ENCODE results near the gene CNTNAP4.

The CNTNAP4 gene

GRCh38 chr16:76503091-76503490 is 225.9 kb downstream of the CNTNAP4 start:
- no peak for TF ChIP-seq SIN3A (IDR thresholded peaks at IDR 0.05; ENCODE audit: borderline replicate concordance, insufficient read depth, low read length)
- no peak for TF ChIP-seq POLR2AphosphoS5 (IDR thresholded peaks at IDR 0.05; ENCODE audit: low read depth, low read length)
- TF ChIP-seq TAF1 (IDR thresholded peaks at IDR 0.05; ENCODE audit: borderline replicate concordance, insufficient read depth, low read length) = no peak
- no peak for TF ChIP-seq REST (IDR thresholded peaks at IDR 0.05; ENCODE audit: insufficient read depth in 1 of 2, low read depth in 2 of 2, low read length in 2 of 2)
- TF ChIP-seq FOXP2 (optimal IDR thresholded peaks at IDR 0.05; ENCODE audit: borderline replicate concordance, extremely low read depth, extremely low read length, insufficient read depth) = no peak

DNA sequence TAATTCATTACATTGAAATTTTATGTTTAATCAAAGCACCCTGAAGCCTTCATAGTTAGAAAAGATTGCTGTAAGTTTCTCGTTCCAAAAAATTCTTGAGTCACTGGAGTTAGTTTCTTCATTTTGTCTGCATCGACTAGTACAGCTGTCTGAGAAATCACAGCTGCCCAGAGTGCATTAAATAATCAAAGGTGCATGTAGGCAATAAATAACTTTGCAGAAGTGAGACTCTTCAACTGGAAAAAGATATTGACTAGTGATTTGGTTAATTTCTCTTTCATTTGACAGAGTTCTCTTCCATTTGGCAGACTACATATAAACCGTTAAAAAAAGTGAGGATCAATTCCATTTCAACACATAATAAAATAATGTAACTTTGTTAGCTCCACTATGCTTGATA is 234.0 kb downstream of the CNTNAP4 start:
- TF ChIP-seq TAF1 (IDR thresholded peaks at IDR 0.05; ENCODE audit: borderline replicate concordance, insufficient read depth, low read length) (no peak), POLR2AphosphoS5 (IDR thresholded peaks at IDR 0.05; ENCODE audit: low read depth, low read length) (no peak), SIN3A (IDR thresholded peaks at IDR 0.05; ENCODE audit: borderline replicate concordance, insufficient read depth, low read length) (no peak), FOXP2 (optimal IDR thresholded peaks at IDR 0.05; ENCODE audit: borderline replicate concordance, extremely low read depth, extremely low read length, insufficient read depth) (no peak), REST (IDR thresholded peaks at IDR 0.05; ENCODE audit: insufficient read depth in 1 of 2, low read depth in 2 of 2, low read length in 2 of 2) (no peak)

GRCh38 chr16:76518781-76519180 is 241.6 kb downstream of the CNTNAP4 start:
- TF ChIP-seq TAF1 (IDR thresholded peaks at IDR 0.05; ENCODE audit: borderline replicate concordance, insufficient read depth, low read length) (no peak), FOXP2 (optimal IDR thresholded peaks at IDR 0.05; ENCODE audit: borderline replicate concordance, extremely low read depth, extremely low read length, insufficient read depth) (no peak), REST (IDR thresholded peaks at IDR 0.05; ENCODE audit: insufficient read depth in 1 of 2, low read depth in 2 of 2, low read length in 2 of 2) (no peak), POLR2AphosphoS5 (IDR thresholded peaks at IDR 0.05; ENCODE audit: low read depth, low read length) (no peak)

- TF ChIP-seq REST (IDR thresholded peaks at IDR 0.05; ENCODE audit: insufficient read depth in 1 of 2, low read depth in 2 of 2, low read length in 2 of 2) = no peak
- no peak for TF ChIP-seq SIN3A (IDR thresholded peaks at IDR 0.05; ENCODE audit: borderline replicate concordance, insufficient read depth, low read length)
- TF ChIP-seq FOXP2 (optimal IDR thresholded peaks at IDR 0.05; ENCODE audit: borderline replicate concordance, extremely low read depth, extremely low read length, insufficient read depth) = no peak
- no peak for TF ChIP-seq POLR2AphosphoS5 (IDR thresholded peaks at IDR 0.05; ENCODE audit: low read depth, low read length)
- no peak for TF ChIP-seq TAF1 (IDR thresholded peaks at IDR 0.05; ENCODE audit: borderline replicate concordance, insufficient read depth, low read length)
Measured at GRCh38 chr16:76524356-76524755, 247.2 kb downstream of the CNTNAP4 start.

GRCh38 chr16:76524769-76525168 is 247.6 kb downstream of the CNTNAP4 start:
- no peak for TF ChIP-seq POLR2AphosphoS5 (IDR thresholded peaks at IDR 0.05; ENCODE audit: low read depth, low read length)
- TF ChIP-seq FOXP2 (optimal IDR thresholded peaks at IDR 0.05; ENCODE audit: borderline replicate concordance, extremely low read depth, extremely low read length, insufficient read depth) = no peak
- no peak for TF ChIP-seq TAF1 (IDR thresholded peaks at IDR 0.05; ENCODE audit: borderline replicate concordance, insufficient read depth, low read length)
- TF ChIP-seq SIN3A (IDR thresholded peaks at IDR 0.05; ENCODE audit: borderline replicate concordance, insufficient read depth, low read length) = no peak
- no peak for TF ChIP-seq REST (IDR thresholded peaks at IDR 0.05; ENCODE audit: insufficient read depth in 1 of 2, low read depth in 2 of 2, low read length in 2 of 2)
